NCI-H1092 (cell line): Measurements from ENCODE around the gene PDE5A.
A peak's percentile ranks its signal among the peaks of the same experiment; 100 is the strongest.
"Not testable (repeated sequence)": the region's sequence is repeated elsewhere in the genome, so short reads cannot be mapped to it uniquely, and the experiment has no call there.

Experiments
- DNase-seq: peaks from one replicate; lab custom pipeline; 2025; lab: John Stamatoyannopoulos, UW

The PDE5A gene

GRCh38 chr4:119518915-119519410, 109.6 kb downstream of the PDE5A start:
- no peak for DNase-seq

GRCh38 chr4:119518230-119518892, 110.2 kb downstream of the PDE5A start:
- no peak for DNase-seq

- no peak for DNase-seq
Measured at GRCh38 chr4:119517361-119518229, 111.0 kb downstream of the PDE5A start.

- DNase-seq = no peak
Measured at GRCh38 chr4:119512398-119512797, 116.2 kb downstream of the PDE5A start.

GRCh38 chr4:119510395-119511149, 118.0 kb downstream of the PDE5A start:
- DNase-seq = no peak

- DNase-seq = no peak
Measured at GRCh38 chr4:119508281-119508680, 120.3 kb downstream of the PDE5A start.

GRCh38 chr4:119506806-119507205, 121.8 kb downstream of the PDE5A start:
- no peak for DNase-seq

- DNase-seq = no peak
Measured at GRCh38 chr4:119504616-119505015, 124.0 kb downstream of the PDE5A start.

GRCh38 chr4:119501740-119502139, 126.9 kb downstream of the PDE5A start:
- DNase-seq = no peak

- peak; percentile 67 for DNase-seq
Measured at GRCh38 chr4:119498527-119498926, 130.1 kb downstream of the PDE5A start.

GRCh38 chr4:119493886-119494285, 134.7 kb downstream of the PDE5A start:
- no peak for DNase-seq

GRCh38 chr4:119493419-119493818, 135.2 kb downstream of the PDE5A start:
- DNase-seq = no peak

- no peak for DNase-seq
Measured at GRCh38 chr4:119490335-119490734, 138.3 kb downstream of the PDE5A start.

GRCh38 chr4:119489305-119489704, 139.3 kb downstream of the PDE5A start:
- no peak for DNase-seq

- DNase-seq = no peak
Measured at GRCh38 chr4:119480331-119480730, 148.3 kb downstream of the PDE5A start.

- DNase-seq = no peak
Measured at GRCh38 chr4:119479835-119480234, 148.8 kb downstream of the PDE5A start.

- DNase-seq = no peak
Measured at GRCh38 chr4:119479180-119479808, 149.3 kb downstream of the PDE5A start.

- DNase-seq = no peak
Measured at GRCh38 chr4:119478446-119479179, 150.0 kb downstream of the PDE5A start.

- no peak for DNase-seq
Measured at GRCh38 chr4:119477412-119478053, 151.1 kb downstream of the PDE5A start.

- DNase-seq = no peak
Measured at GRCh38 chr4:119471259-119471658, 157.3 kb downstream of the PDE5A start.

- not testable (repeated sequence) for DNase-seq
Measured at GRCh38 chr4:119470737-119471063, 157.9 kb downstream of the PDE5A start.
